Suprapubic skin (tissue), 4 donors: Measurements from ENCODE around the gene ADGRE1. TPM values are rescaled to one million over a fixed set of nuclear protein-coding genes. Genes with fewer than 3 reads are reported as not detected.

Experiments used
- DNase-seq, 2 donors: peaks; one replicate each; pipeline ENCODE4 v3.0.0-alpha.2; 2019; ENCODE audit warnings: low spot score in 2 of 2
- H3K27ac ChIP-seq: fragments of 200-600 bp; sonication (generic); one replicate; pipeline ENCODE4 v1.5.1; 2019
- H3K27me3 ChIP-seq: fragments of 200-600 bp; sonication (generic); one replicate; pipeline ENCODE4 v1.5.1; 2019
- H3K36me3 ChIP-seq: fragments of 200-600 bp; sonication (generic); one replicate; pipeline ENCODE4 v1.5.1; 2019
- H3K4me1 ChIP-seq: fragments of 200-600 bp; sonication (generic); one replicate; pipeline ENCODE4 v1.5.1; 2019
- H3K4me3 ChIP-seq: fragments of 200-600 bp; sonication (generic); one replicate; pipeline ENCODE4 v1.5.1; 2019; ENCODE audit warnings: mild to moderate bottlenecking
- H3K9me3 ChIP-seq: fragments of 200-600 bp; sonication (generic); one replicate; pipeline ENCODE4 v1.5.1; 2019
- CTCF ChIP-seq, 2 donors: fragments of 200-600 bp in 1 of 2; fragments of 450-650 bp in 1 of 2; sonication (generic) in 1 of 2; IDR thresholded peaks; one replicate each; pipeline ENCODE4 v1.5.1; 2016 to 2019; ENCODE audit warnings: antibody characterized with exemption in 2 of 2, mild to moderate bottlenecking in 1 of 2, moderate library complexity in 1 of 2
- EP300 ChIP-seq: sonication (generic); formaldehyde crosslinking; IDR thresholded peaks from one replicate; pipeline ENCODE4 v1.6.1; 2017; ENCODE audit warnings: antibody characterized with exemption
- POLR2A ChIP-seq, 2 donors: fragments of 450-650 bp; IDR thresholded peaks; one replicate each; pipeline ENCODE4 v1.6.1; 2017; ENCODE audit warnings: antibody characterized with exemption in 2 of 2, mild to moderate bottlenecking in 2 of 2, moderate library complexity in 2 of 2
- POLR2AphosphoS5 ChIP-seq, 3 donors: sonication (generic); formaldehyde crosslinking; IDR thresholded peaks; one replicate each; pipeline ENCODE4 v1.6.1; 2017; ENCODE audit warnings: antibody characterized with exemption in 3 of 3
- WGBS: methylation state at CpG from one replicate; pipeline ENCODE4 v1.1.5; 2018; 5-methylcytosine and 5-hydroxymethylcytosine counted together
- total RNA-seq, 4 donors: library from RNA; depleted of rRNA; stranded (reverse); fragments of >200 nt; gene quantifications; one replicate each; pipeline ENCODE4 v1.1.0, GENCODE V29; 2016

ADGRE1 gene
- total RNA-seq, 4 donors from 2014 or later = not detected

GRCh38 chr19:6849876-6850275 lies 37.5 kb upstream of the ADGRE1 start:
- Histone ChIP-seq H3K4me3 (no peak overlapping the region), H3K9me3 (no peaks in the 10 kb centered on the region), H3K27ac (no peak overlapping the region), H3K36me3 (no peaks in the 10 kb centered on the region), H3K27me3 (no peaks in the 10 kb centered on the region), H3K4me1 (no peaks in the 10 kb centered on the region)
- TF ChIP-seq CTCF (IDR thresholded peaks at IDR 0.05) = no peak
- no peak for TF ChIP-seq POLR2A (IDR thresholded peaks at IDR 0.05)
- no peak for TF ChIP-seq POLR2AphosphoS5 (IDR thresholded peaks at IDR 0.05)
- TF ChIP-seq EP300 = no peak
- 47% methylated on average over 2 of the region's 2 CpGs for WGBS
- DNase-seq = no peak

- no peaks in the 10 kb centered on the region for H3K4me1 ChIP-seq
- H3K27ac ChIP-seq = no peak overlapping the region
- DNase-seq = no peak
- no peaks in the 10 kb centered on the region for H3K36me3 ChIP-seq
- no peaks in the 10 kb centered on the region for H3K27me3 ChIP-seq
- TF ChIP-seq EP300 = no peak
- TF ChIP-seq CTCF (IDR thresholded peaks at IDR 0.05) = no peak
- no peak for TF ChIP-seq POLR2AphosphoS5 (IDR thresholded peaks at IDR 0.05)
- TF ChIP-seq POLR2A (IDR thresholded peaks at IDR 0.05) = no peak
- no peak overlapping the region for H3K4me3 ChIP-seq
- H3K9me3 ChIP-seq = no peaks in the 10 kb centered on the region
- 79% methylated on average over 1 of the region's 1 CpG for WGBS
Measured at GRCh38 chr19:6851359-6851758, 36.0 kb upstream of the ADGRE1 start.

- no peak overlapping the region for H3K27ac ChIP-seq
- TF ChIP-seq CTCF (IDR thresholded peaks at IDR 0.05) (no peak), POLR2A (IDR thresholded peaks at IDR 0.05) (no peak), EP300 (no peak), POLR2AphosphoS5 (IDR thresholded peaks at IDR 0.05) (no peak)
- H3K36me3 ChIP-seq = no peaks in the 10 kb centered on the region
- no peaks in the 10 kb centered on the region for H3K9me3 ChIP-seq
- H3K4me3 ChIP-seq = no peak overlapping the region
- DNase-seq = no peak
- H3K27me3 ChIP-seq = no peaks in the 10 kb centered on the region
- no peaks in the 10 kb centered on the region for H3K4me1 ChIP-seq
- 100% methylated on average over 1 of the region's 1 CpG for WGBS
Measured at GRCh38 chr19:6852001-6852400, 35.4 kb upstream of the ADGRE1 start.

GRCh38 chr19:6853868-6854267 lies 33.5 kb upstream of the ADGRE1 start:
- no peak overlapping the region for H3K4me3 ChIP-seq
- H3K4me1 ChIP-seq = no peaks in the 10 kb centered on the region
- H3K9me3 ChIP-seq = no peaks in the 10 kb centered on the region
- 81% methylated on average over 11 of the region's 11 CpGs for whole genome bisulfite sequencing
- no peaks in the 10 kb centered on the region for H3K27me3 ChIP-seq
- H3K36me3 ChIP-seq = no peaks in the 10 kb centered on the region
- TF ChIP-seq POLR2AphosphoS5 (IDR thresholded peaks at IDR 0.05) (no peak), POLR2A (IDR thresholded peaks at IDR 0.05) (no peak), CTCF (IDR thresholded peaks at IDR 0.05) (no peak), EP300 (no peak)
- no peak for DNase-seq
- no peak overlapping the region for H3K27ac ChIP-seq

GRCh38 chr19:6854758-6855157 lies 32.6 kb upstream of the ADGRE1 start:
- Histone ChIP-seq H3K4me3 (no peak overlapping the region), H3K27ac (no peak overlapping the region), H3K36me3 (no peaks in the 10 kb centered on the region), H3K4me1 (no peaks in the 10 kb centered on the region), H3K27me3 (no peaks in the 10 kb centered on the region), H3K9me3 (no peaks in the 10 kb centered on the region)
- no peak for DNase-seq
- TF ChIP-seq POLR2AphosphoS5 (IDR thresholded peaks at IDR 0.05) = no peak
- TF ChIP-seq EP300 = no peak
- no peak for TF ChIP-seq POLR2A (IDR thresholded peaks at IDR 0.05)
- no peak for TF ChIP-seq CTCF (IDR thresholded peaks at IDR 0.05)
- 82% methylated on average over 2 of the region's 2 CpGs for whole genome bisulfite sequencing
